ENCODE measurements around the gene TRPM4. TPM values are rescaled to one million over a fixed set of nuclear protein-coding genes. Genes with fewer than 3 reads are reported as not detected.

The TRPM4 gene
- total and polyA plus RNA-seq, 2 of the 8 experiments (the other 6 are each of a cell fraction or from before 2014, with no cell fraction given): 11.3 to 13.3 TPM

- no peak for FAIRE-seq
These were observed 47.5 kb downstream of the TRPM4 start for GRCh38 chr19:49205114-49205513.

More at GRCh38 chr19:49205114-49205513, 47.5 kb downstream of the TRPM4 start:
- TF ChIP-seq KDM5A (IDR thresholded peaks at IDR 0.05; ENCODE audit: low read length) (no peak), HDAC6 (IDR thresholded peaks at IDR 0.05; ENCODE audit: low read depth, low read length) (no peak), ATF3 (IDR thresholded peaks at IDR 0.05; ENCODE audit: insufficient read depth, low read depth, low read length) (no peak), CHD2 (IDR thresholded peaks at IDR 0.05; ENCODE audit: low read length) (no peak), JUND (IDR thresholded peaks at IDR 0.05; ENCODE audit: low read length) (no peak), ASH2L (IDR thresholded peaks at IDR 0.05; ENCODE audit: low read length) (no peak), CREB1 (IDR thresholded peaks at IDR 0.05) (no peak), PHF8 (conservative IDR thresholded peaks at IDR 0.05; ENCODE audit: low read depth, low read length) (no peak), ZNF274 (IDR thresholded peaks at IDR 0.05; ENCODE audit: borderline replicate concordance, extremely low read depth, low read length) (no peak), POLR2A (IDR thresholded peaks at IDR 0.05; ENCODE audit: control extremely low read depth in 1 of 2, low read depth in 2 of 2, low read length in 2 of 2) (no peak), TCF12 (IDR thresholded peaks at IDR 0.05; ENCODE audit: low read depth, low read length) (no peak), SP2 (IDR thresholded peaks at IDR 0.05; ENCODE audit: low read length) (no peak), RBBP5 (IDR thresholded peaks at IDR 0.05; ENCODE audit: borderline replicate concordance, low read depth, low read length) (no peak), SIX5 (IDR thresholded peaks at IDR 0.05; ENCODE audit: low read depth, low read length) (no peak), RNF2 (IDR thresholded peaks at IDR 0.05; ENCODE audit: borderline replicate concordance, low read depth, low read length, missing control alignments, poor library complexity, severe bottlenecking) (no peak), SIRT6 (IDR thresholded peaks at IDR 0.05; ENCODE audit: low read length) (no peak)
- H3K27me3 ChIP-seq (replicated peaks in 1 of 4; ENCODE audit: control insufficient read depth in 3 of 4, extremely low read depth in 1 of 4, insufficient read depth in 3 of 4, low read length in 3 of 4): no peaks in the 10 kb centered on the region
- H2BK120ac ChIP-seq (replicated peaks; ENCODE audit: low read depth, low read length): no peak overlapping the region
- WGBS, 2 experiments (ENCODE audit: extremely low coverage in 1 of 2, insufficient coverage in 1 of 2, insufficient read length in 1 of 2, insufficient replicate concordance in 2 of 2, low coverage in 1 of 2, low lambda C conversion rate in 2 of 2, missing lambda C conversion rate in 1 of 2): 90% methylated on average over 7 of the region's 7 CpGs; no CpG with 5 or more reads in 1 of the 2 experiments
- H2AK5ac ChIP-seq (ENCODE audit: low read depth, low read length): no peak overlapping the region
- H4K91ac ChIP-seq (replicated peaks; ENCODE audit: insufficient read length, low read length): no peak overlapping the region
- DNase-seq (ENCODE audit: low read depth in 1 of 2, low spot score in 2 of 2): no peak
- no peak overlapping the region for H2BK5ac ChIP-seq (ENCODE audit: low read depth, low read length)
- ChIA-PET CTCF (ENCODE audit: partially characterized antibody) (interaction anchor here (0.9 kb wide), 1 partner anchor 9 kb away, joined by 3 read pairs; no protein-coding TSS in a partner anchor), POLR2A (ENCODE audit: partially characterized antibody) (no interaction called here)
- no peak overlapping the region for H3K9ac ChIP-seq (replicated peaks in 1 of 4; ENCODE audit: extremely low read depth in 1 of 4, low read depth in 3 of 4, low read length in 3 of 4)
- H3K4me2 ChIP-seq (ENCODE audit: insufficient read depth in 1 of 2, low read depth in 2 of 2, low read length in 2 of 2): no peak overlapping the region
- H2BK15ac ChIP-seq (ENCODE audit: low read length): no peak overlapping the region
- H3K79me1 ChIP-seq (ENCODE audit: low read depth, low read length): no peaks in the 10 kb centered on the region
- peaks cover 0 to 4% of the 10 kb centered on the region in 2 experiments for H4K20me1 ChIP-seq (replicated peaks in 1 of 2; ENCODE audit: control insufficient read depth in 1 of 2, insufficient read depth in 2 of 2, low read length in 2 of 2)
- no peak overlapping the region for H4K5ac ChIP-seq (ENCODE audit: insufficient read length, low read depth, low read length)
- H3K23me2 ChIP-seq (ENCODE audit: low read depth, low read length): no peaks in the 10 kb centered on the region
- peaks cover 3% of the 10 kb centered on the region in 2 experiments; a peak in 2 of 4 replicates for H3K9me3 ChIP-seq (ENCODE audit: insufficient read depth in 2 of 2, low read depth in 1 of 2, low read length in 1 of 2)
- H3K14ac ChIP-seq (ENCODE audit: insufficient read length): no peak overlapping the region
- no peak overlapping the region for H2AFZ ChIP-seq (ENCODE audit: low read length)
- H3K36me3 ChIP-seq (ENCODE audit: control insufficient read depth in 2 of 4, insufficient read depth in 4 of 4, low read length in 3 of 4): peaks cover 0 to 4% (median 0%) of the 10 kb centered on the region in 4 experiments; a peak in 2 of 8 replicates
- no peak overlapping the region for H2BK20ac ChIP-seq (ENCODE audit: low read length)
- no peak overlapping the region for H4K8ac ChIP-seq (ENCODE audit: extremely low read depth, insufficient read depth, low read length)
- H3K56ac ChIP-seq (replicated peaks; ENCODE audit: insufficient read length, low read depth, low read length): no peak overlapping the region
- H3K27ac ChIP-seq (ENCODE audit: low read depth, low read length): no peak overlapping the region
- no peak overlapping the region for H3K4ac ChIP-seq (replicated peaks; ENCODE audit: insufficient read length, low read depth, low read length)
- H3K79me2 ChIP-seq (ENCODE audit: control insufficient read depth in 1 of 2, insufficient read depth in 2 of 2, low read length in 2 of 2): no peaks in the 10 kb centered on the region
- H3K23ac ChIP-seq (ENCODE audit: insufficient read length): no peak overlapping the region
- H3K4me1 ChIP-seq (replicated peaks in 1 of 4; ENCODE audit: control insufficient read depth in 3 of 4, insufficient read depth in 4 of 4, low read length in 3 of 4): no peaks in the 10 kb centered on the region
- H3K18ac ChIP-seq (ENCODE audit: extremely low read depth, low read length): no peak overlapping the region
- H3K4me3 ChIP-seq (ENCODE audit: extremely low read depth in 1 of 4, insufficient read depth in 2 of 4, low read depth in 3 of 4, low read length in 4 of 4): no peak overlapping the region
- H2BK12ac ChIP-seq (ENCODE audit: low read depth, low read length): no peak overlapping the region
